Progenitor cell of endocrine pancreas (in vitro differentiated cells): ENCODE measurements around the gene NDC80. TPM values are rescaled to one million over a fixed set of nuclear protein-coding genes. Genes with fewer than 3 reads are reported as not detected.

Experiments
- DNase-seq: peaks from one replicate; pipeline ENCODE4 v3.0.0; 2021; ENCODE audit warnings: low spot score; ENCODE audit not compliant: unreplicated experiment
- H3K27ac Mint-ChIP-seq: 2 replicates; pipeline ENCODE4 v1.8.0; 2021; ENCODE audit warnings: mild to moderate bottlenecking, moderate library complexity, mixed read lengths
- H3K27me3 Mint-ChIP-seq: 2 replicates; pipeline ENCODE4 v1.8.0; 2021; ENCODE audit warnings: mixed read lengths
- H3K36me3 Mint-ChIP-seq: 2 replicates; pipeline ENCODE4 v1.8.0; 2022; ENCODE audit warnings: mixed read lengths; ENCODE audit not compliant: insufficient read depth
- H3K4me1 Mint-ChIP-seq: 2 replicates; pipeline ENCODE4 v1.8.0; 2021; ENCODE audit warnings: low read depth, mixed read lengths
- H3K4me3 Mint-ChIP-seq: 2 replicates; pipeline ENCODE4 v1.8.0; 2021; ENCODE audit warnings: low read depth, mild to moderate bottlenecking, moderate library complexity, mixed read lengths
- H3K9me3 Mint-ChIP-seq: 2 replicates; pipeline ENCODE4 v1.8.0; 2021; ENCODE audit warnings: low read depth, mixed read lengths
- total RNA-seq: library from RNA; stranded (reverse); gene quantifications from 2 replicates; pipeline ENCODE4 v1.2.1, GENCODE V29; 2021
- TF ChIP-seq, protein P1 (sequence below): fragments of 200-600 bp; sonication (generic); IDR thresholded peaks from one replicate; pipeline ENCODE4 v1.5.0; 2021; ENCODE audit warnings: antibody characterized with exemption, mild to moderate bottlenecking; ENCODE audit not compliant: unreplicated experiment

NDC80 gene
- total RNA-seq, 1 donor from 2014 or later = 15.0 TPM

DNA sequence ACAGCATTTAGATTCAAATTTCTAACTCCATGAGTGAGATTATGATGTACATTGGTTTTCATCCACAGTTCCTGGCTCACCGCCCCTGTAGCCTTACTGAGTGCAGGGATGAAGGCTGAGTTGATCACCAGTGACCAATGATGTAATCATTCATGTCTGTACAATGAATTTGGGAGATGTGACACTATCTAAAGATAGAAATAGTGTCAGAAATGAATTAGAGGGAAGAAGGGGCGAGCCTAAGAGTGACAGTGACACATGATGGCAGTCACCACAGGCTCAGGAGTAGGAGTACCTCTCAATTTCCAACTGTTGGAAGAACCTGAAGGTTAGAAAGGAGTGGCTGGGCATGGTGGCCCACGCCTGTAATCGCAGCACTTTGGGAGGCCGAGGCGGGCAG is 3.2 kb upstream of the NDC80 start:
- Mint-ChIP-seq H3K4me3 (no peak overlapping the region), H3K36me3 (peaks cover 6% of the 10 kb centered on the region), H3K27ac (no peak overlapping the region), H3K4me1 (peaks cover 23% of the 10 kb centered on the region), H3K27me3 (no peaks in the 10 kb centered on the region), H3K9me3 (no peaks in the 10 kb centered on the region)
- no peak for DNase-seq
- TF ChIP-seq, protein P1, sequence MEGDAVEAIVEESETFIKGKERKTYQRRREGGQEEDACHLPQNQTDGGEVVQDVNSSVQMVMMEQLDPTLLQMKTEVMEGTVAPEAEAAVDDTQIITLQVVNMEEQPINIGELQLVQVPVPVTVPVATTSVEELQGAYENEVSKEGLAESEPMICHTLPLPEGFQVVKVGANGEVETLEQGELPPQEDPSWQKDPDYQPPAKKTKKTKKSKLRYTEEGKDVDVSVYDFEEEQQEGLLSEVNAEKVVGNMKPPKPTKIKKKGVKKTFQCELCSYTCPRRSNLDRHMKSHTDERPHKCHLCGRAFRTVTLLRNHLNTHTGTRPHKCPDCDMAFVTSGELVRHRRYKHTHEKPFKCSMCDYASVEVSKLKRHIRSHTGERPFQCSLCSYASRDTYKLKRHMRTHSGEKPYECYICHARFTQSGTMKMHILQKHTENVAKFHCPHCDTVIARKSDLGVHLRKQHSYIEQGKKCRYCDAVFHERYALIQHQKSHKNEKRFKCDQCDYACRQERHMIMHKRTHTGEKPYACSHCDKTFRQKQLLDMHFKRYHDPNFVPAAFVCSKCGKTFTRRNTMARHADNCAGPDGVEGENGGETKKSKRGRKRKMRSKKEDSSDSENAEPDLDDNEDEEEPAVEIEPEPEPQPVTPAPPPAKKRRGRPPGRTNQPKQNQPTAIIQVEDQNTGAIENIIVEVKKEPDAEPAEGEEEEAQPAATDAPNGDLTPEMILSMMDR = no peak

DNA sequence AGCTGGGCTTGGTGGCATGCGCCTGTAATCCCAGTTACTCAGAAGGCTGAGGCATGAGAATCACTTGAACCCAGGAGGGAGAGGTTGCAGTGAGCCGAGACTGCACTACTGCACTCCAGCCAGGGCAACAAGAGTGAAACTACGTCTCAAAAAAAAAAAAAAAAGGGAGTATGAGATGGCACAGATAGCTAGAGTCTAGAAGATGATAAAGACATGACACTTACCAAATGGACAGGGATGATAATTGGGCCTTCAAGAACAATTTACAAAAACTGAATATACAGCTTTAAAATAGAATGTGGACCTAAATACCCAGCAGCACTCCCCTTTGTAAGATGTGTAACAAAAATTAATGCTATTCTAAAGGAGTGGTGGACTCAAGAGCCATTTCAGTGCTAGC is 2.8 kb upstream of the NDC80 start:
- Mint-ChIP-seq H3K27me3 (no peaks in the 10 kb centered on the region), H3K9me3 (no peaks in the 10 kb centered on the region), H3K27ac (no peak overlapping the region), H3K36me3 (peaks cover 6% of the 10 kb centered on the region), H3K4me3 (no peak overlapping the region), H3K4me1 (peaks cover 26% of the 10 kb centered on the region)
- TF ChIP-seq, protein P1 = no peak
- DNase-seq = no peak

DNA sequence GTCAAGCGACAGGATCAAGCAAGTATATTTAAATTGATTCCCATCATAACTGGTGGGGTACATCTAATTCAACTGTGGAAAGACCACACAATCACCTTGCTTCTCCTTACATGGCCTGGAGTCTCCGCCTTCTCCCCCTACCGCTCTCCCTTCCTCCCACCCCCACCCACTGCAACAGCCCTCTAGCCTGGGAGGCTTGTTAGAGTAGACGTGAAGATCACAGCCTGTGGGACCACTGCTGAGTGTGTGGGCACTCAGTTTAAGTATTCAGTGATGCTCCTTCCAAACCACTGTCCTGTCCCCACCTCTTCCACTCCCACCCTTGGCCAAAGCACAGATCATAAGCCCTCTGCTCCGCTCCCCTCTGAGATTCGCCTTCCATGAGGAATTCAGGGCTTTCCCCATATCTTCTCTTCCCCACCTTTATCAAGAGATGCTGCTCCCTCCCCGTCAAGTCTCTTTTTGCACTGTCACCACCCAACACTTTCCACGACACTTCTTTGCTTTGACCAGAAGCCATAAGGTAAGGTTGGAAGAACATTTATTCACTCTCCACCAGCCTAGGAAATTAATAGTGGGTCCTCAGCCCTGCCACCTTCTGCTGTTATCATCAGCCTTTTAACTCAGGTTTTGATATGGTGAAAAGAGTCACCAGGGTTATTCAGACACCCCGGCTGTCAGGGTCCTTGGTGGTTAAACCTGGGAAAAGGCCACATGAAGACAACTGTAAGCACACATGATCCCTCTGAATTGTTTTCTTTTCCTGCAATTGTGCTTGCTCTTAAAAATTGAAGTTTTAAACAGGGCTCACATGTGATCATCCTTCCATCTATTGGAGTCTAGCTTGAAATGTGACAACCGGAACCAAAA is 1.8 kb upstream of the NDC80 start:
- Mint-ChIP-seq H3K36me3 (peaks cover 6% of the 10 kb centered on the region), H3K9me3 (no peaks in the 10 kb centered on the region), H3K27ac (peak overlapping the region; percentile 16), H3K4me1 (peaks cover 28% of the 10 kb centered on the region), H3K27me3 (no peaks in the 10 kb centered on the region), H3K4me3 (peak overlapping the region; percentile 94)
- DNase-seq = no peak
- TF ChIP-seq, protein P1 = no peak

DNA sequence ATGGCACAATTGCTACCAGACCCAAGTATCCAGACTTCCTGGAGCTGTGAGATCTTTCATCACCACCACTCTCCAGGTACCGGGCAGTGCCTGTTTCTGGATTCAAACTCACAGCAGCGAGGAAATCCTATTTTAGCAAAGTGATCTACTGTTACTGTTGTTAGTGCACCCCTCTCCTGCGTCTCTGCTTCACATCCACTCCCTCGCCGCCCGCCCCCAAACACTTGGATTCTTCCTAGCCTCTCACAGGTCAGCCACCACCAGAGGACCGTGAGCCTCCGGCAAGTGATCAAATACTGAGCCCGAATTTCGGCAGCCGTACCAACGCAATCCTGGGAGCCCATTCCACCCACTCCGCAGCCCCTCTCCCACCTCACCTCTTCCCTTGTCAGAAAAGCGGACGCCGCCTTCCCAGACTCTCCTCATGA is 571 bp upstream of the NDC80 start:
- peak overlapping the region; percentile 94 for H3K4me3 Mint-ChIP-seq
- H3K4me1 Mint-ChIP-seq = peaks cover 28% of the 10 kb centered on the region
- no peaks in the 10 kb centered on the region for H3K27me3 Mint-ChIP-seq
- DNase-seq = peak; percentile 33
- peaks cover 4% of the 10 kb centered on the region for H3K36me3 Mint-ChIP-seq
- H3K9me3 Mint-ChIP-seq = no peaks in the 10 kb centered on the region
- TF ChIP-seq, protein P1 = no peak
- peak overlapping the region; percentile 99 for H3K27ac Mint-ChIP-seq

DNA sequence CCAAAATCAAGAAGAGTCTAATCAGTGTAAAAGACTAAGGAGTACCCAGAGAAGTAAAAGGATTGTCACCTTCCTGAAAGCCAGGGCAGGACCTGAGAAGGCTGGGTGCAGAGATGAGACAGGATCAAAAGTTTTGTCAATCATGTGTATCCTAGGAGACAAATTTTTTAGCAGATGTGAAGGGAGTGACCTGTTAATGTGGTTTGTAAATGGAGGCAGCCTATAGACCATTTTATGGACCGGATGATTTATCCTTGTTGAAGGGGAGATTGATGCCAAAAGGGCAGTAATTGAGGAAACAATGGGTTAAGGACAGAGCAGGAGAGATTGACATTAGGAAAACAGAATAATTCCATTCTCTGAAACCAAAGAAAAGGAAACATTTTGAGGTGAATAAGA is 813 bp downstream of the NDC80 start:
- TF ChIP-seq, protein P1 = no peak
- no peaks in the 10 kb centered on the region for H3K27me3 Mint-ChIP-seq
- peak overlapping the region; percentile 99 for H3K27ac Mint-ChIP-seq
- H3K36me3 Mint-ChIP-seq = peaks cover 1% of the 10 kb centered on the region
- no peak for DNase-seq
- H3K4me1 Mint-ChIP-seq = peaks cover 28% of the 10 kb centered on the region
- peak overlapping the region; percentile 94 for H3K4me3 Mint-ChIP-seq
- H3K9me3 Mint-ChIP-seq = no peaks in the 10 kb centered on the region
